ENCODE measurements around the gene MCRIP2.
A peak's percentile ranks its signal among the peaks of the same experiment; 100 is the strongest.

Gene MCRIP2

GRCh38 chr16:660459-661183 lies 19.0 kb downstream of the MCRIP2 start:
- peak; percentile 88 for DNase-seq
- no peak overlapping the region for H3K4me3 Mint-ChIP-seq
- TF ChIP-seq, protein P1, sequence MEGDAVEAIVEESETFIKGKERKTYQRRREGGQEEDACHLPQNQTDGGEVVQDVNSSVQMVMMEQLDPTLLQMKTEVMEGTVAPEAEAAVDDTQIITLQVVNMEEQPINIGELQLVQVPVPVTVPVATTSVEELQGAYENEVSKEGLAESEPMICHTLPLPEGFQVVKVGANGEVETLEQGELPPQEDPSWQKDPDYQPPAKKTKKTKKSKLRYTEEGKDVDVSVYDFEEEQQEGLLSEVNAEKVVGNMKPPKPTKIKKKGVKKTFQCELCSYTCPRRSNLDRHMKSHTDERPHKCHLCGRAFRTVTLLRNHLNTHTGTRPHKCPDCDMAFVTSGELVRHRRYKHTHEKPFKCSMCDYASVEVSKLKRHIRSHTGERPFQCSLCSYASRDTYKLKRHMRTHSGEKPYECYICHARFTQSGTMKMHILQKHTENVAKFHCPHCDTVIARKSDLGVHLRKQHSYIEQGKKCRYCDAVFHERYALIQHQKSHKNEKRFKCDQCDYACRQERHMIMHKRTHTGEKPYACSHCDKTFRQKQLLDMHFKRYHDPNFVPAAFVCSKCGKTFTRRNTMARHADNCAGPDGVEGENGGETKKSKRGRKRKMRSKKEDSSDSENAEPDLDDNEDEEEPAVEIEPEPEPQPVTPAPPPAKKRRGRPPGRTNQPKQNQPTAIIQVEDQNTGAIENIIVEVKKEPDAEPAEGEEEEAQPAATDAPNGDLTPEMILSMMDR (IDR thresholded peaks at IDR 0.05): peak; percentile 47
- H3K9me3 Mint-ChIP-seq: no peaks in the 10 kb centered on the region
- no peak overlapping the region for H3K27ac Mint-ChIP-seq
- H3K4me1 Mint-ChIP-seq: peaks cover 7% of the 10 kb centered on the region
- no peaks in the 10 kb centered on the region for H3K27me3 Mint-ChIP-seq (ENCODE audit: low read depth, poor library complexity)
- H3K36me3 Mint-ChIP-seq (ENCODE audit: low read depth): no peaks in the 10 kb centered on the region

GRCh38 chr16:661184-661821 lies 19.7 kb downstream of the MCRIP2 start:
- DNase-seq: no peak
- TF ChIP-seq, protein P1 (IDR thresholded peaks at IDR 0.05): no peak
- Mint-ChIP-seq H3K4me3 (no peak overlapping the region), H3K27ac (peak overlapping the region; percentile 51), H3K36me3 (ENCODE audit: low read depth) (no peaks in the 10 kb centered on the region), H3K4me1 (peaks cover 7% of the 10 kb centered on the region), H3K9me3 (no peaks in the 10 kb centered on the region), H3K27me3 (ENCODE audit: low read depth, poor library complexity) (no peaks in the 10 kb centered on the region)

GRCh38 chr16:662095-662494 lies 20.5 kb downstream of the MCRIP2 start:
- peaks cover 7% of the 10 kb centered on the region for H3K4me1 Mint-ChIP-seq
- no peaks in the 10 kb centered on the region for H3K36me3 Mint-ChIP-seq (ENCODE audit: low read depth)
- DNase-seq: no peak
- H3K27me3 Mint-ChIP-seq (ENCODE audit: low read depth, poor library complexity): no peaks in the 10 kb centered on the region
- TF ChIP-seq, protein P1 (IDR thresholded peaks at IDR 0.05): no peak
- no peaks in the 10 kb centered on the region for H3K9me3 Mint-ChIP-seq
- no peak overlapping the region for H3K27ac Mint-ChIP-seq
- no peak overlapping the region for H3K4me3 Mint-ChIP-seq

DNA sequence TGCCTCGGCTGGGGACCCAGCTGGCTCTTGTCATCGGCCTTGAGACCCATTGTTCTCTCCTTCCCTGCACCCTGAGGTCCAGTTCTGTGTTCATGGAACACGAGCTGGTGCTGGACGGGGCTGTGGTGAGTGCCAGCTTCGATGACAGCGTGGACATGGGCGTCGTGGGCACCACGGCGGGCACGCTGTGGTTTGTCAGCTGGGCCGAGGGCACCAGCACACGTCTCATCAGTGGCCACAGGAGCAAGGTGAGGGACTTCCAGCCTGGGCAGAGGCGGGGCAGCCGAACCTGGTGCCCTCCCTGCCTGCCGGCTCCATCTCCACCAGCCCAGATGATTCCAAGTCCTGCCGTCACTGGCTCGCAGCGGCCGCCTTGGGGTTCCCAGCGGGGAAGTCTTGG lies 21.0 kb downstream of the MCRIP2 start:
- Mint-ChIP-seq H3K4me3 (no peak overlapping the region), H3K27ac (no peak overlapping the region), H3K9me3 (no peaks in the 10 kb centered on the region), H3K27me3 (ENCODE audit: low read depth, poor library complexity) (no peaks in the 10 kb centered on the region), H3K36me3 (ENCODE audit: low read depth) (no peaks in the 10 kb centered on the region), H3K4me1 (peaks cover 9% of the 10 kb centered on the region)
- TF ChIP-seq, protein P1 (IDR thresholded peaks at IDR 0.05): no peak
- no peak for DNase-seq

DNA sequence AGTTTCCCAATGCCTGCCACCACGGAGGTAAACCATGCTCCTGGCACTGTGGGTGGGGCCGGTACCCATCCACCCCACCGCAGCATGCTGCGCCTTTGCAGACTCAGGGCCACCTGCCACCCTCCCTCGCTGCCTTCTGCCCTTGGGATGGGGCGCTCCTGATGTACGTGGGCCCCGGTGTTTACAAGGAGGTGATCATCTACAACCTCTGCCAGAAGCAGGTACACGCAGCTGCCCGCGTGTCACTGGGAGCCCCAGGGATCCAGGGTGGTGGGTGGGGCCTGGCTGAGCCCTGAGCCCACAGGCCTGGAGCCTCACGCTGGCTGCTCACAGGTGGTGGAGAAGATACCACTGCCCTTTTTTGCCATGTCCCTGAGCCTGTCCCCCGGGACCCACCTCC lies 24.9 kb downstream of the MCRIP2 start:
- TF ChIP-seq, protein P1 (IDR thresholded peaks at IDR 0.05): no peak
- no peak for DNase-seq
- Mint-ChIP-seq H3K36me3 (ENCODE audit: low read depth) (no peaks in the 10 kb centered on the region), H3K4me1 (peaks cover 5% of the 10 kb centered on the region), H3K27me3 (ENCODE audit: low read depth, poor library complexity) (no peaks in the 10 kb centered on the region), H3K9me3 (no peaks in the 10 kb centered on the region), H3K27ac (no peak overlapping the region), H3K4me3 (no peak overlapping the region)
